ENCODE measurements around the gene NKD2. TPM values are rescaled to one million over a fixed set of nuclear protein-coding genes. Genes with fewer than 3 reads are reported as not detected.

NKD2 gene
- total RNA-seq, 1 donor from 2014 or later: 3.7 TPM

DNA sequence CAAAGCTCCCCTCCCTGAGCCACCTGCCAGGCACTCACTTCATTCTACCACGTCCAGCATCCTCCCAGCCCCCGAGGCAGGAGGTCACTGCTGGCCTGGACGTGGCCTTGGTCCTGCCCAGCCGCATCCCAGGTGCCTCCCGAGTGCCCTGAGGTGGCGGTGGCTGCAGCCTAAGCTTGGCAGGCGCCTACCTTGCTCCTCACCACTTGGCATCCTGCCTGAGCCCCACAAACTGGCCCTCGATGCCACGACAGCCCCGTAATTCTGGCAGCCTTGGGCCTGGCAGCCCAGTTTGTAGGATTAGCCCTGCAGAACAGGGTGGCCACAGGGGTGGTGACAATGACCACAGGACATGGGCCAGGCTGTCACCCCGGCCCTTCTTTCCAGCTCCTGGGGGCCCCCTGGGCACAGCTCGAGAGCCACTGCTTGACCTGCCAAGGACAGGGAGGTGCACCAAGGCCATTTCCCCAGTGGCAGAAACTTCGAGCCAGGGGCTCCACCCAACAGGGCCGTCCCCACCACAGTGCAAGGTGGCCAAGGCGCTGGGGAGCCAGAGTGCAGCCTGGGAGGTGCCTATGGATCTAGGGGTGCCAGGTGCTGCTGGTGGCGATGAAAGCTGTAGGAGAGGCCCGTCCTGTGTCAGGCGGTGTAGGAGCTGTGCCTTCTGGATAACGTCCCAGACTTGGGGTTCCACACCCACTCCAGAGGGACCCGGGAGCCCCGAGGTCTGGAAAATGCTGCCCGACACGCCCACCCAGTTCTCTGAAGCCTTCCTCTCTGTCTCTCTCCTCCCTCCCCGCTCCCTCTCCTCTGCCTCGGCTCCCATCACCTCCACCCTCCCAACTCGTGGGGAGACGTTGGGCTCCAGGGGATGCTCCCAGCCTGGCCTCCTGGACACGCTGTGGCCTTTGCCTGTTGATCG lies 18.4 kb downstream of the NKD2 start:
- TF ChIP-seq, protein P1, sequence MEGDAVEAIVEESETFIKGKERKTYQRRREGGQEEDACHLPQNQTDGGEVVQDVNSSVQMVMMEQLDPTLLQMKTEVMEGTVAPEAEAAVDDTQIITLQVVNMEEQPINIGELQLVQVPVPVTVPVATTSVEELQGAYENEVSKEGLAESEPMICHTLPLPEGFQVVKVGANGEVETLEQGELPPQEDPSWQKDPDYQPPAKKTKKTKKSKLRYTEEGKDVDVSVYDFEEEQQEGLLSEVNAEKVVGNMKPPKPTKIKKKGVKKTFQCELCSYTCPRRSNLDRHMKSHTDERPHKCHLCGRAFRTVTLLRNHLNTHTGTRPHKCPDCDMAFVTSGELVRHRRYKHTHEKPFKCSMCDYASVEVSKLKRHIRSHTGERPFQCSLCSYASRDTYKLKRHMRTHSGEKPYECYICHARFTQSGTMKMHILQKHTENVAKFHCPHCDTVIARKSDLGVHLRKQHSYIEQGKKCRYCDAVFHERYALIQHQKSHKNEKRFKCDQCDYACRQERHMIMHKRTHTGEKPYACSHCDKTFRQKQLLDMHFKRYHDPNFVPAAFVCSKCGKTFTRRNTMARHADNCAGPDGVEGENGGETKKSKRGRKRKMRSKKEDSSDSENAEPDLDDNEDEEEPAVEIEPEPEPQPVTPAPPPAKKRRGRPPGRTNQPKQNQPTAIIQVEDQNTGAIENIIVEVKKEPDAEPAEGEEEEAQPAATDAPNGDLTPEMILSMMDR (IDR thresholded peaks at IDR 0.05; ENCODE audit: borderline replicate concordance): no peak
- H3K36me3 ChIP-seq: no peaks in the 10 kb centered on the region
- no peak overlapping the region for H3K4me3 ChIP-seq
- peaks cover 3% of the 10 kb centered on the region for H3K4me1 ChIP-seq
- peak; percentile 16 for DNase-seq
- intact Hi-C loops (cut with micrococcal nuclease): no loop called here
- no peak overlapping the region for H3K27ac ChIP-seq (replicated peaks)
- H3K9me3 ChIP-seq (replicated peaks): no peaks in the 10 kb centered on the region
- no peaks in the 10 kb centered on the region for H3K27me3 ChIP-seq (ENCODE audit: low read depth)

DNA sequence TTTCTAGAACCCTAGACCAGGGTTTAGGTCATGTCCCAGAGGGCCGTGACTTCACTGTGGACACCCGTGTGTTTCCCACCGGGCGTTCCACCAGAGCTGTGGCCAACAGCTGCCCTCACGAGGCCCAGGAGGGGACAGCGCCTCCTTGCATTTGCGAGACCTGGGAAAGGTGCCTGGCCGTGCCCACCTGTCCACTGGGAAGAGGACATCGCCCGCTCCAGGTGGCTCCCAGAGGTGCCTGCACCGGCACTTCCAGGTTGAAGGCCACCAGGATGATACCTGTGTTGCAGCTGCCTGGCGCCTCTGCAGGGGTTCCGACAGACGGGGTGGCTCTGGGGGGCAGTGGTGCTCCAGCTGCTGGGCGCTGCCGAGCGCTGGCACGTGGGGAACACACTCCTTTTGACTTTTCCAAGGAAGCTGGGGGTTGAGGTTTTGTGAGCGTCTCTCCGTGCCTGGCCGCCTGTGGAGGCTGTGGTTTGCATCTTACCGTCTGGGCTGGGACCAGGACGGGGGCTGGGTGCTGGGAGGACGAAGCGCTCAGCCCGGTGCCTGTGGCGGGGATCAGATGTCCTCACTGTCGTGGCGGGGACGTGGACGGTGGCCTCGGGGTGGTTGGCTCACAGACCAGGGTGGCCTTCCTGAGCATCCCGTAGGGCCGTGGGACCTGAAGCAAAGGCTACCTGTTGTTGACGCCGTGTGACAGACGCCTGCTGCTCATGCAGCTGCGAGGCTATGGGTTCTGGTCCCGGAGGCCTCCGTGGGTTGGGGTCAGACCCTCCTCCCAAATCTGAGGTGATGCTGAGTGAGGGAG lies 19.2 kb downstream of the NKD2 start:
- Histone ChIP-seq H3K36me3 (no peaks in the 10 kb centered on the region), H3K27me3 (ENCODE audit: low read depth) (no peaks in the 10 kb centered on the region), H3K4me3 (no peak overlapping the region), H3K9me3 (replicated peaks) (no peaks in the 10 kb centered on the region), H3K4me1 (peaks cover 3% of the 10 kb centered on the region), H3K27ac (replicated peaks) (no peak overlapping the region)
- DNase-seq: peak; percentile 12
- intact Hi-C loops (cut with micrococcal nuclease): no loop called here
- TF ChIP-seq, protein P1 (IDR thresholded peaks at IDR 0.05; ENCODE audit: borderline replicate concordance): no peak

DNA sequence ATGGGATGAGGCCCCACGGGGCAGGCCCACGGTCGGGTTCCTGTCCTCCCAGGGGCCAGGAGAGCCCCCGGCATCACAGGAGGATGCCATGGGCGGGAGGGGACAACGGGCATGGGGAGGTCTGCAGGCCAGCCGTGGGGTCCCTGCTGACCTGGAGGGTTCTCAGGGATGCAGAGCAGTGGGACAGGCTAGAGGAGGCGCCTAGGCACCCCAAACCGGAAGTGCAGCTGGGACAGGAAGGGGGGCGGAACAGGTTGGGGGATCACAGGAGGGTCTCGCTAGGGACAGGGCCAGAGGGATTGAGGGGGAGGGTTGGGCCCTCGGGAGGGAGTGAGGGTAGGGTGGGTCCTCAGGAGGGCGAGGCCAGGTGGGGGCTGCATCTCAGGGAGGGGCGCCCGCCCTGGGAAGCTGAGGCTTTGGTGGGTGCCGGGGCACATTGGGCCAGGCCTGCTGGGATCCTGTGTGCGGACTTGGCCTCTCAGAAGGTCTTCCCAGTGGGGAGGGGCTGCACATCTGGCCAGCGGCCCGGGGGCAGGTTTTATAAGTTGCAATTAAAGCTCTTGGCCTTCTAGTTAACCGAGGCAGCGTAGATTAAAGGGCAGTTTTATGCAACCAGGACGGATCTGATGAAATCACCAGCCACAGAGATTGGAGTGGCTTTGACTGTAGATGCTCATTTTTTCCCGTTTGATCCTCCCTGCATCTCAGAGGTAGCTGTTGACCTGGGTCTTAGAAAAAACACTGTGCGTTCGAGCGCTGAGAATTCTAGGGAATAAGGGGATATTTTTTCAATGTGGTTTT lies 20.1 kb downstream of the NKD2 start:
- Histone ChIP-seq H3K27me3 (ENCODE audit: low read depth) (no peaks in the 10 kb centered on the region), H3K9me3 (replicated peaks) (no peaks in the 10 kb centered on the region), H3K4me1 (peaks cover 3% of the 10 kb centered on the region), H3K27ac (replicated peaks) (no peak overlapping the region), H3K36me3 (no peaks in the 10 kb centered on the region), H3K4me3 (no peak overlapping the region)
- DNase-seq: peak; percentile 10
- TF ChIP-seq, protein P1 (IDR thresholded peaks at IDR 0.05; ENCODE audit: borderline replicate concordance): no peak
- intact Hi-C loops (cut with micrococcal nuclease): no loop called here

DNA sequence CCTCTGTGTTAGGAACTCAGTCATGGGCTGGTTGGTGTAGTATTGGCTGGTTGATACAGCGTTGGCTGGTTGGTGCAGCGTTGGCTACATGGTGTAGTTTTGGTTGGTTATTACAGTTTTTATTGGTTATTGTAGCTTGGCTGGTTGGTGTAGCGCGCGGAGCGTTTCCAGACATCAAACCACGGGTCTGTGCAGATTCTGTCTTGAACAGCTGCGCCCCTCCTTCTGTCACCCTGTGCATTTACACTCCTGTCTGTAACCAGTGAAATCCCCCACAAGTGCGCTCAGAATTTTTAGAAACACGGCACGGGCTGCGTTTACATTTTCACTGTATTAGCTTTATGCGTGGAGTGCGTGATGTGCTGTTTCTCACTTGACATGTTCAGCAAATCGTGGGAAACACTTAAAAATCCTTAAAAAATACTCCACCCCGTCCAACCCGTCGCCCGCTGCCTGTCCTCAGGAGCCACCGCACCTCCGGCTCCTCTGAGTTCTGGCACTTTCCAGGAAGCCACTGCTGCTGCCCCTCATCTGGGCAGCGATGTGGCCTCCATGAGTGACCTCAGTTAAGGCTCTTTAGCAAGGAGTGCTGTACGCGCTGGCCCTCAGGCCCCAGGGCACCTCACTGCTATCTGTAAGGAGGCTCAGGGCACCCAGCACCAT lies 20.8 kb downstream of the NKD2 start:
- Histone ChIP-seq H3K4me1 (peaks cover 3% of the 10 kb centered on the region), H3K36me3 (no peaks in the 10 kb centered on the region), H3K27ac (replicated peaks) (no peak overlapping the region), H3K9me3 (replicated peaks) (no peaks in the 10 kb centered on the region), H3K4me3 (no peak overlapping the region), H3K27me3 (ENCODE audit: low read depth) (no peaks in the 10 kb centered on the region)
- peak; percentile 5 for DNase-seq
- intact Hi-C loops (cut with micrococcal nuclease): no loop called here
- TF ChIP-seq, protein P1 (IDR thresholded peaks at IDR 0.05; ENCODE audit: borderline replicate concordance): no peak

All from left ventricle myocardium inferior (tissue), 1 donor.